Coronary artery (tissue), 2 donors: ENCODE data around the gene ADM2.

Experiments
- DNase-seq: peaks from one replicate; pipeline ENCODE4 v3.0.0-alpha.2; 2017; ENCODE audit warnings: low spot score
- H3K27ac ChIP-seq, 2 donors: fragments of 200-600 bp; sonication (generic); one replicate each; pipeline ENCODE4 v1.5.1; 2016 to 2019
- H3K4me3 ChIP-seq: fragments of 200-600 bp; sonication (generic); 2 replicates; pipeline ENCODE4 v1.5.1; 2016; ENCODE audit warnings: mild to moderate bottlenecking, moderate library complexity
- CTCF ChIP-seq: fragments of 200-600 bp; sonication (generic); IDR thresholded peaks from one replicate; pipeline ENCODE4 v1.5.1; 2019; ENCODE audit warnings: antibody characterized with exemption

The ADM2 gene

GRCh38 chr22:50446708-50447575, 34.4 kb upstream of the ADM2 start:
- Histone ChIP-seq H3K27ac (no peak overlapping the region), H3K4me3 (no peak overlapping the region)
- no peak for DNase-seq
- TF ChIP-seq CTCF: no peak

GRCh38 chr22:50447576-50448551, 33.5 kb upstream of the ADM2 start:
- no peak for TF ChIP-seq CTCF
- Histone ChIP-seq H3K4me3 (no peak overlapping the region), H3K27ac (no peak overlapping the region)
- no peak for DNase-seq

GRCh38 chr22:50452649-50453048, 28.7 kb upstream of the ADM2 start:
- Histone ChIP-seq H3K27ac (no peak overlapping the region), H3K4me3 (no peak overlapping the region)
- no peak for DNase-seq
- no peak for TF ChIP-seq CTCF

GRCh38 chr22:50454556-50455075, 26.7 kb upstream of the ADM2 start:
- no peak overlapping the region for H3K4me3 ChIP-seq
- no peak for DNase-seq
- no peak for TF ChIP-seq CTCF
- no peak overlapping the region for H3K27ac ChIP-seq

GRCh38 chr22:50455201-50455600, 26.1 kb upstream of the ADM2 start:
- H3K27ac ChIP-seq: no peak overlapping the region
- H3K4me3 ChIP-seq: no peak overlapping the region
- DNase-seq: no peak
- TF ChIP-seq CTCF: no peak

- no peak for TF ChIP-seq CTCF
- DNase-seq: no peak
- Histone ChIP-seq H3K27ac (no peak overlapping the region), H3K4me3 (no peak overlapping the region)
Measured at GRCh38 chr22:50456026-50456425, 25.3 kb upstream of the ADM2 start.
